HEK293T (cell line): ENCODE data around the gene ARHGAP42.

Experiments used
- ARNT ChIP-seq: fragments of 450-650 bp; IDR thresholded peaks from 2 replicates; pipeline ENCODE4 v1.6.1; 2017; ENCODE audit warnings: mild to moderate bottlenecking
- BHLHE40 ChIP-seq: fragments of 450-650 bp; IDR thresholded peaks from 2 replicates; pipeline ENCODE4 v1.6.1; 2016; ENCODE audit warnings: mild to moderate bottlenecking, moderate library complexity, borderline replicate concordance
- CTBP1 ChIP-seq: fragments of 450-650 bp; IDR thresholded peaks from 2 replicates; pipeline ENCODE4 v1.6.1; 2016; ENCODE audit warnings: borderline replicate concordance
- ELF4 ChIP-seq: fragments of 450-650 bp; IDR thresholded peaks from 2 replicates; pipeline ENCODE4 v1.6.1; 2017; ENCODE audit warnings: antibody characterized with exemption
- FOXA1 ChIP-seq: fragments of 450-650 bp; IDR thresholded peaks from 2 replicates; pipeline ENCODE4 v1.6.1; 2016; ENCODE audit warnings: mild to moderate bottlenecking
- FOXK2 ChIP-seq: fragments of 450-650 bp; IDR thresholded peaks from 2 replicates; pipeline ENCODE4 v1.6.1; 2016; ENCODE audit warnings: mild to moderate bottlenecking
- FOXM1 ChIP-seq: fragments of 450-650 bp; IDR thresholded peaks from 2 replicates; pipeline ENCODE4 v1.6.1; 2017; ENCODE audit warnings: mild to moderate bottlenecking, borderline replicate concordance
- L3MBTL2 ChIP-seq: fragments of 450-650 bp; conservative IDR thresholded peaks from 2 replicates; pipeline ENCODE4 v1.6.1; 2016; ENCODE audit warnings: mild to moderate bottlenecking
- LEF1 ChIP-seq: fragments of 450-650 bp; IDR thresholded peaks from 2 replicates; pipeline ENCODE4 v1.6.1; 2017; ENCODE audit warnings: mild to moderate bottlenecking, borderline replicate concordance
- SP1 ChIP-seq: fragments of 450-650 bp; IDR thresholded peaks from 2 replicates; pipeline ENCODE4 v1.6.1; 2017
- SUZ12 ChIP-seq: fragments of 450-650 bp; IDR thresholded peaks from 2 replicates; pipeline ENCODE4 v1.6.1; 2016; ENCODE audit warnings: mild to moderate bottlenecking
- TARDBP ChIP-seq: fragments of 450-650 bp; IDR thresholded peaks from 2 replicates; pipeline ENCODE4 v1.6.1; 2016
- TF ChIP-seq, protein P1 (sequence below): fragments of 450-650 bp; IDR thresholded peaks from 2 replicates; pipeline ENCODE4 v1.6.1; 2016

GRCh38 chr11:100687054-100687629 is at the start of gene ARHGAP42:
- TF ChIP-seq ELF4 (no peak), L3MBTL2 (no peak), FOXK2 (no peak), SP1 (no peak), SUZ12 (no peak), FOXM1 (no peak), BHLHE40 (no peak), LEF1 (no peak), FOXA1 (no peak), CTBP1 (no peak), TARDBP (no peak), ARNT (no peak)
- TF ChIP-seq, protein P1, sequence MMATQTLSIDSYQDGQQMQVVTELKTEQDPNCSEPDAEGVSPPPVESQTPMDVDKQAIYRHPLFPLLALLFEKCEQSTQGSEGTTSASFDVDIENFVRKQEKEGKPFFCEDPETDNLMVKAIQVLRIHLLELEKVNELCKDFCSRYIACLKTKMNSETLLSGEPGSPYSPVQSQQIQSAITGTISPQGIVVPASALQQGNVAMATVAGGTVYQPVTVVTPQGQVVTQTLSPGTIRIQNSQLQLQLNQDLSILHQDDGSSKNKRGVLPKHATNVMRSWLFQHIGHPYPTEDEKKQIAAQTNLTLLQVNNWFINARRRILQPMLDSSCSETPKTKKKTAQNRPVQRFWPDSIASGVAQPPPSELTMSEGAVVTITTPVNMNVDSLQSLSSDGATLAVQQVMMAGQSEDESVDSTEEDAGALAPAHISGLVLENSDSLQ, result no peak
